Left ventricle myocardium inferior (tissue), 1 donor: ENCODE results near the gene RYR2. TPM values are rescaled to one million over a fixed set of nuclear protein-coding genes. Genes with fewer than 3 reads are reported as not detected.

ENCODE experiments used
- DNase-seq: peaks from one replicate; pipeline ENCODE4 v3.0.0-alpha.2; 2020
- H3K27ac ChIP-seq: fragments of 200-600 bp; replicated peaks from 2 replicates; pipeline ENCODE4 v1.8.0; 2021
- H3K27me3 ChIP-seq: fragments of 200-600 bp; 2 replicates; pipeline ENCODE4 v1.8.0; 2021; ENCODE audit warnings: low read depth
- H3K36me3 ChIP-seq: fragments of 200-600 bp; 2 replicates; pipeline ENCODE4 v1.8.0; 2021
- H3K4me1 ChIP-seq: fragments of 200-600 bp; 2 replicates; pipeline ENCODE4 v1.8.0; 2021
- H3K4me3 ChIP-seq: fragments of 200-600 bp; 2 replicates; pipeline ENCODE4 v1.8.0; 2021; ENCODE audit warnings: mild to moderate bottlenecking, moderate library complexity
- H3K9me3 ChIP-seq: fragments of 200-600 bp; replicated peaks from 2 replicates; pipeline ENCODE4 v1.8.0; 2021
- CTCF ChIP-seq: fragments of 200-600 bp; IDR thresholded peaks from 2 replicates; pipeline ENCODE4 v1.8.0; 2021; ENCODE audit warnings: antibody characterized with exemption, mild to moderate bottlenecking, borderline replicate concordance
- intact Hi-C: fragments of 100-400 bp; cut with micrococcal nuclease; formaldehyde crosslinking; loops from one replicate; pipeline ENCODE4 v1.11.0; 2022
- total RNA-seq: library from RNA; stranded (reverse); fragmentation: NEBNext Ultra II Directional; extraction: Animal tissue kit (Norgen Biotek cat#: 25700); gene quantifications from one replicate; pipeline ENCODE4 v1.2.1, GENCODE V29; 2021
- donor health status: DM: no; HTN: yes; CAD: no; lungs with severe emphysema.

Gene RYR2
- total RNA-seq, 1 donor from 2014 or later = 783 TPM

DNA sequence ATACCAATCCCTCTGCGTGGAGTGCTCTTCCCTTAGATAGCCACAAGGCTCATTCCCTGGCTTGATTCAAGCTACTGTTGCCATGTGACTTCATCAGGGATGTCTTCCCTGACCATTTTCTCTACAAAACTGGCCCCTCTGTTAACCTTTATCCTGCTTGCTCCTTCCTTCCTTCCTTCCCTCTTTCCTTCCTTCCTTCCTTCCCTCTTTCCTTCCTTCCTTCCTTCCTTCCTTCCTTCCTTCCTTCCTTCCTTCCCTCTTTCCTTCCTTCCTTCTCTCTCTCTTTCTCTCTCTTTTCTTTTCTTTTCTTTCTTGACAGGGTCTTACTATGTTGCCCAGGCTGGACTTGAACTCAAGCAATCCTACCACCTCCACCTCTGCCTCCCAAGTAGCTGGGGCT, 6.2 kb upstream of the RYR2 start:
- Histone ChIP-seq H3K36me3 (no peaks in the 10 kb centered on the region), H3K4me1 (peaks cover 58% of the 10 kb centered on the region), H3K27me3 (no peaks in the 10 kb centered on the region), H3K9me3 (no peaks in the 10 kb centered on the region), H3K4me3 (no peak overlapping the region), H3K27ac (peak overlapping the region; percentile 40)
- intact Hi-C loops = no loop called here
- DNase-seq = no peak
- no peak for TF ChIP-seq CTCF

DNA sequence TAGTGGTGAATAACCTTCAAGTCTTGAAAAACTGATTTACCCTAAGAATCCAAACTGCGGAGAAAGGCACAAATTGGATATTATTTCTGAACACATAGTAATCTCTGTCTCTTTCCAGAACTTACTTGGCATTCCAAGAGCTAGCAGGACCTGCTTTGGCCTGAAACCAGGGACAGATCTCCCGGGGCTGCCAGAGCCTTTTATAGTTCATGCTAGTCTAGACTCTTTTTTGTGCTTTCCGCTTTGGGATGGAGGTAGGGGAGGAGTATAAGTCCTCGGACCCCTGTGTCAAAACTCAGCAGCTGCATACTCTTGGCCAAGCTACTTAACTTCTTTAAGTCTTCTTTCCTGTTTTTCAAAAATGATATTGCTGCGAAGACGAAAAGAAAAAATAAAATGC, 3.8 kb upstream of the RYR2 start:
- Histone ChIP-seq H3K27me3 (peaks cover 23% of the 10 kb centered on the region), H3K4me1 (peaks cover 50% of the 10 kb centered on the region), H3K36me3 (no peaks in the 10 kb centered on the region), H3K4me3 (no peak overlapping the region), H3K9me3 (no peaks in the 10 kb centered on the region), H3K27ac (peak overlapping the region; percentile 61)
- TF ChIP-seq CTCF = no peak
- DNase-seq = no peak
- intact Hi-C loops = no loop called here

DNA sequence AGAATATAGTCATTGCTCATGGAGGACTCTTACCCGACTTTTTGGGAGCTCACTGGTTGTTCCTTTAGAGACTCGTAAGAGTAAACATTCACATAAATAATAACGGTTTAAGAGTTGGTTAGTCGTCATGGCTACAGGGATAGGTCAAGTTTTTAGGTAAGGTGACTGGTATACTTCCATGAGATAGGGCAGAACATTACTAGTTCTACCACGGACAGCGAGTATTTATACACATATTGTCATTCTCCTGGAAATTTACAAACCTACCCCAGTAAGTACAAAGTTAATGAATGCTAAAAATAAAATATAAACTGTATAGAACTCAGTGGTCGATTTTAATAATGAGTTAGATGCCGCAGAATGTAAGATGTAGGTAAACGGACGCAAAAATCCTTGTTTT, 1.2 kb upstream of the RYR2 start:
- no peak for DNase-seq
- Histone ChIP-seq H3K36me3 (no peaks in the 10 kb centered on the region), H3K4me3 (peak overlapping the region; percentile 77), H3K9me3 (no peaks in the 10 kb centered on the region), H3K27ac (peak overlapping the region; percentile 99), H3K27me3 (peaks cover 43% of the 10 kb centered on the region), H3K4me1 (peaks cover 37% of the 10 kb centered on the region)
- intact Hi-C loops = no loop called here
- TF ChIP-seq CTCF = no peak

DNA sequence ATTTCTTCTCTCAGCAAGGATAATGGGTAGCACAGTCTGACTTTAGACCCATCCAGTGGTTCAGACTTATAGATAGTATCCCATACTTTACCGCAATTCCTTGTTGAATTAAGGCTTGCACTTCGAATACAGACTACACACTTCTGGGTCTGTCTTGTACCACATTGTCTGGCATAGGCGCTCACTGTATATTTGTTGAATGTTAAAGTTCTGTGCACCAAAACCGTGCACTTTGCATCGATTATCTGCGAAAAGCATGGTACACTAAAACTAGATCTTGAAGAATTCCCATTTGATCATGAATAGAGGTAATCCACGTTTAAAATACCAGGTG, 556 bp upstream of the RYR2 start:
- TF ChIP-seq CTCF = no peak
- Histone ChIP-seq H3K4me3 (peak overlapping the region; percentile 77), H3K4me1 (peaks cover 37% of the 10 kb centered on the region), H3K9me3 (no peaks in the 10 kb centered on the region), H3K27ac (peak overlapping the region; percentile 99), H3K27me3 (peaks cover 47% of the 10 kb centered on the region), H3K36me3 (no peaks in the 10 kb centered on the region)
- DNase-seq = no peak
- intact Hi-C loops = no loop called here

- peaks cover 47% of the 10 kb centered on the region for H3K27me3 ChIP-seq
- H3K4me1 ChIP-seq = peaks cover 37% of the 10 kb centered on the region
- H3K4me3 ChIP-seq = peak overlapping the region; percentile 77
- intact Hi-C loops = no loop called here
- DNase-seq = no peak
- TF ChIP-seq CTCF = no peak
- H3K36me3 ChIP-seq = no peaks in the 10 kb centered on the region
- no peaks in the 10 kb centered on the region for H3K9me3 ChIP-seq
- H3K27ac ChIP-seq = peak overlapping the region; percentile 99
Measured at GRCh38 chr1:237042526-237042891, 525 bp downstream of the RYR2 start.
